HL-60/S4 treated with retinoic acid at 250 ng/mL for 4 days and 3 days (cell line): Measurements from ENCODE around the gene ABL2.
"Not testable (repeated sequence)": the region's sequence is repeated elsewhere in the genome, so short reads cannot be mapped to it uniquely, and the experiment has no call there.

ENCODE experiments used
- in situ Hi-C: fragments of 300-500 bp; cut with MboI; formaldehyde crosslinking; loops from 2 replicates; pipeline ENCODE4 v1.7.0; 2022; ENCODE audit warnings: low sequenced_read_pairs

Gene ABL2

DNA sequence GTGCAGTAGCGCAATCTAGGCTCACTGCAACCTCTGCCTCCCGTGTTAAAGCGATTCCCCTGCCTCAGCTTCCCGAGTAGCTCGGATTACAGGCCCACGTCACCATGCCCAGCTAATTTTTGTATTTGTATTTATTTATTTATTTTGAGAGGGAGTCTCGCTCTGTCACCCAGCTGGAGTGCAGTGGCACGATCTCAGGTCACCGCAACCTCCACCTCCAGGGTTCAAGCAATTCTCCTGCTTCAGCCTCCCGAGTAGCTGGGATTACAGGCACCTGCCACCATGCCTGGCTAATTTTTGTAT is 59.1 kb downstream of the ABL2 start:
- in situ Hi-C loops: not testable (repeated sequence)

DNA sequence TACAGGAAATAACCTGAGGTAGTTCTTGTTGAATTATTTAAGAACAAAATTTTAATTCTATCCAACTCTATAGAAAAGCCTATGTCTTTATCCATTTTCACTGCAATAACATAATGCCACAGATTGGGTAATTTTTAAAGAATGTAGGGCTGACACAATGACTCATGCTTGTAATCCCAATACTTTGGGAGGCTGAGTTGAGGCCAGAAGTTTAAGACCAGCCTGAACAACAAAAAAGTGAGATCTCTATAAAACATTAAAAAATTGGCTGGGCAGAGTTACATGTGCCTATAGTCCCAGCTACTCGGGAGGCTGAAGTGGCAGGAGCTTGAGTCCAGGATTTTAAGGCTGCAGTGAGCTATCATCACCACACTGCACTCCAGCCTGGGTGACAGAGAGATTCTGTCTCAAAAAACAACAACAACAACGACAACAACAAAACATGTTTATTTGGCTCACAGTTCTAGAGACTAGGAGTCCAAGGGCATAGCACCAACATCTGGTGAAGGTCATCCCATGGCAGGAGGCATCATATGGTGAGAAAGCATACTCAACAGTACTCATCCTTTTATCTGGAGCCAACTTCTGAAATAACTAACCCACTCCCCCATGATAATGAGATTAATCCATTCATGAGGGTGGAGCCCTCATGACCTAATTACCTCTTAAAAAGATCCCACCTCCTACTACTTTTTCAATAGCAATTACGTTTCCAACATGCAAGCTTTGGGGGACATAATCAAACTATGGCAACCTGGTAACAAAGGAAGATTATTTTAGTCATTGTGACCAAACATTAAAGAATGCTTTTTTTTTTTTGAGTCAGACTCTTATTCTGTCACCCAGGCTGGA is 59.6 kb downstream of the ABL2 start:
- in situ Hi-C loops: no loop called here

DNA sequence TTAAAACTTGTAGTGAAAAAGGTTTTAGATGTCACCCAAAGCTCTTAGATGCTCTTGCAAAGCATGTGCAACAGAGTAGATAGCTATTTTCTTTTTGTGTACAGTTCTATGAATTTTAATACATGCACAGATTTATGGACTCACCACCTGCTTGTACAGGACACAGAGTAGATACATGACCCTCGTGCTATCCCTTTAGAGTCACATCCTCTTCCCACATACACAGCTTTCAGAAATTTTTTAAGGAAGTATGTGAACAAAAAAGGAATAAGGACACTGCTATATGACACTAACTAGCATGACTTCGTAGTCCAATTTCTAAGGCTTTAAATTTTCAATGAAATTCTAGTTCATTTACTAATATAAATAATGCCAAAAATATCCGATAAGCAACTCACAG is 60.9 kb downstream of the ABL2 start:
- in situ Hi-C loops: no loop called here

DNA sequence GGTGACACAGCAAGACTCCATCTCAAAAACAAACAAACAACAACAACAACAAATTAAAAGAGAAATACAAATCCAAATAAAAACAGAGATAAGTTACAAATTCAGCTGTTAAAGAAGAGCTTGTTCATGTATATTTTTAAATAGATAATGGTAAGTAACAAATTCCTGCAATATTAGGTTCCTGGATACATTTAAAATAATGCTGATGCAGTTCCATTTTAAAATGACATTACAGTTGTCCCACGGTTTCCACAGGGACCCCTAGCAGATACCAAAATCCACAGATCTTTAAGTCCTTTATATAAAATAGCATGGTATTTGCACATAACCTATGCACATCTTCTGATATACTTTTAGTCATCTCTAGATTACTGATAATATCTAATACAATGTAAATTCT is 61.5 kb downstream of the ABL2 start:
- in situ Hi-C loops: no loop called here

DNA sequence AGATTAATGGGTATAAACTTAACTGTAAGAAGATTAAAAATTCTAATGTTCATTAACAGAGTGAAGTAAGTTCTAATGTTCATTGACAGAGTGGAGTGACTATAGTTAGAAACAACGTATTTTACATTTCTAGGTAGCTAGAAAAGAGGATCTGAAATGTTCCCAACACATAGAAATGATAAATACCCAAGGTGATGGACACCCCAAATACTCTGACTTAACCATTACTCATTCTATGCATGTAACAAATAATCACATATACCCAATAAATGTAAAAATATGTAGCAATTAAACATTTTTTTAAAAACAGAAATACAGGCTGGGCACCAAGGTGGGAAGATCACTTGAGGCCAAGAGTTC is 62.1 kb downstream of the ABL2 start:
- in situ Hi-C loops: no loop called here

DNA sequence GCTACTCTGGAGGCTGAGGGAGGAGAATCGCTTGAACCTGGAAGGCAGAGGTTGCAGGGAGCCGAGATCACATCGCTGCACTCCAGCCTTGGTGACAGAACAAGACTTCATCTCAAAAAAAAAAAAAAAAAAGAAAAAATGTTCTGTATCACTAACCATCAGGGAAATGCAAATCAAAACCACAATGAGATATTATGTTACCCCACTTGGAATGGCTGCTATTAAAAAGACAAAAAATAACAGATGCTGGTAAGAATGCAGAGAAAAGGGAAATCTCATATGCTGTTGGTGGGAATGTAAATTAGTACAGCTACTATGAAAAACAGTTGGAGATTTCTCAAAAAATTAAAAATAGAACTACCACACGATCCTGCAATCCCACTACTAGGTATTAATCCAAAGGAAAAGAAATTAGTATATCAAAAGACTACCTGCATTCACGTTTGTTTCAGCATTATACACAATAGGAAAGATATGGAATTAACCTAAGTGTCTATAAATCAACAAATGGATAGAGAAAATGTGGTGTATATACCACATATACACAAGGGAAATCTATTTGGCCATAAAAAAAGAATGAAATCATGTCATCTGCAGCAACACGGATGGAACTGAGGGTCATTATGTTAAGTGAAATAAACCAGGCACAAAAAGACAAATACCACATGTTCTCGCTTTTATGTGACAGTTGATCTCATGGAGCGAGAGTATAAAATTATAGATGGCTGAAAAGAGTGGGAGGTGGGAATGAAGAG is 62.6 kb downstream of the ABL2 start:
- in situ Hi-C loops: no loop called here

DNA sequence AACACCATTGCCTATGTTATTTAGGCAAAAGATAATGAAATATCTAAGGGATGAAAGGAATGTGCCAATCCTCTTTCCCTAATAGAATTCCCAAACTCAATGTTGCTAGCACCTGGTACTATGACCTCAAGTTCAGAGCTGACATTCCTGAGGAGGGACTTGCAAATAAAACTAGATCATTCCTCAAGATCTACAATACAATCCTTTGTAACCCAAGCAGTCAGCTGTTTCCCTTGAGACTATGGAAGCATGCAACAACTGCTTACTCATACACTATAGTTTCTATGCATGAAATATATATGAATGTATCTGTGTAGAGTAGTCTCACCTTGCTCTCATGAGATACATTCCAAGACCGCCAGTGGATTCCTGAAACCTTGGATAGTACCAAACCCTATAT is 65.0 kb downstream of the ABL2 start:
- in situ Hi-C loops: no loop called here

DNA sequence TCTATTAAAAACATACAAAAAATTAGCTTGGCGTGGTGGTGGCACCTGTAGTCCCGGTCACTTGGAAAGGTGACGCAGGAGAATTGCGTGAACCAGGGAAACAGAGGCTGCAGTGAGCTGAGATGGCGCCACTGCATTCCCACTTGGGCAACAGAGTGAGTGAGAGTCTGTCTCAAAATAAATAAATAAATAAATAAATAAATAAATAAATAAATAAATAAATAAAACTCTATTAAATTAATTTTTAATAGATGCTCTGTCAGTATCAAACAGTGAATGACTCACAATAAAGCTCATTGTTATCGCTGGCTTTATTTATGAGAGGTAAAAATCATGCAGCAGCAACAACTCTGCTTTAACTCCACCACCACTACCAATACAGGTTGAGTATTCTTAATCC is 72.8 kb downstream of the ABL2 start:
- in situ Hi-C loops: no loop called here

DNA sequence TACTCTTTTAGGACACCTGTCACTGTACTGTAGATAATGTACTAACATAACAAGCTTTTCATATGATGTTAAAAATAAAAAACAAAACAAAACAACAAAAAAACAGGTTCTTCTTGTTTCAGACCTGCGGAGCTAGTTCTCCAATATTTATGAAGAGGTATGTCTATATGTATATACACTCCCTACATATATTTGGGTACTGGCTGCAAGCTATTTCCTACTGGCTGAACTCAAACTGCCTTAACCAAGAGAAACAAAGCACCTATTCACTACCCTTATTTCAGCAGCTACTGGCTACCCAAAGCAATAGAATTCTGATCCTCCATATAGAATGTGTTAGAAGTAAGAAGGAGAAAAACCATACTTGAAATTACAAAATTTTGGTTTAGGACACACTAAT is 73.5 kb downstream of the ABL2 start:
- in situ Hi-C loops: no loop called here

DNA sequence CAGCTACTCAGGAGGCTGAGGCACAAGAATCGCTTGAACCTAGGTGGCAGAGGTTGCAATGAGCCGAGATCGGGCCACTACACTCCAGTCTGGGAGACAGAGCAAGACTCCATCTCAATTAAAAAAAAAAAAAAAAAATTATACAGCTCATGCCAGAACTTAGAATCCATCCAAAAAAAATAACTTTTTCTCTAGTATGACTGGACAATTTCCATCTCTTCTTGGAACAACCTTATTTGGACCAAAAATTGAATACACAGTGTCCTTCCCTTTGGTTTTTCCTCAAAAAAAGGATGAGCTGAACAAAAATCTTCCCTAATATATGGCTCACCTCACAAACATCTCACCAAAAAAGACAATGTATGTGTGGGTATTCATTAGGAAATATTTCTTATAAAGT is 73.9 kb downstream of the ABL2 start:
- in situ Hi-C loops: no loop called here

DNA sequence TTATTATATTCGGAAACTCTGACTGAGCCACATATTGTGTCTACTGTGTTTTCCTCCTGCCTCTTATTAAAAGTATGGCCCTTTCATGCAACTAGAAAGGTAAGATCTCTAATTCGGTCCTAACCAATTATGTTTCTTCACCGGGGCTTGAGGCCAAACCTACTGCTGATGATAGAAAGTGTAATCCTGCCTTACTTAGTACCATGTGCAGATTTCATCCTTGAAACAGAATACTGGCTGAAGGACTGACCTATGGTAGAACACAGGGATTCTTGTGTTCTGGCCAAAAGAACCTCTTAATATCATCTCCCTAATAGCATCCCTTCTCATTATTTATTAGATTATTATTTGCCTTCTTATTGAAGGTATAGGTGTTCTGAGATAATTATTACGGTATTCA is 75.0 kb downstream of the ABL2 start:
- in situ Hi-C loops: no loop called here

DNA sequence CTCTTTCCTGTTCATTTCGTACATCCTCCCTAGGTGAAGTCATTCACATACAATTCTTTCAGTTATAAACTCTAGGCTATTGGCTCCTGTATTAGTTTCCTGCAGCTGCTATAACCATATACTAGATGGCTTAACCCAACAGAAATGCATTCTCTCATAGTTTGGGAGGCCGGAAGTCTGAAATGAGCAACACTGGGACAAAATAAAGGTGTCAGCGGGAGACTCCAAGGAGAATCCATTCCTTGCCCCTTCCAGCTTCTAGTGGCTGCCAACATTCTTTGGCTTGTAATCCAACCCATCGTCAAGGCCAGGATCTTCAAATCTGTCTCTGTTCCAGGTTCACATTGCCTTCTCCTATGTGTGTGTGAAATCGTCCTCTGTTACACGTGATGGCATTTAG is 76.3 kb downstream of the ABL2 start:
- in situ Hi-C loops: no loop called here

DNA sequence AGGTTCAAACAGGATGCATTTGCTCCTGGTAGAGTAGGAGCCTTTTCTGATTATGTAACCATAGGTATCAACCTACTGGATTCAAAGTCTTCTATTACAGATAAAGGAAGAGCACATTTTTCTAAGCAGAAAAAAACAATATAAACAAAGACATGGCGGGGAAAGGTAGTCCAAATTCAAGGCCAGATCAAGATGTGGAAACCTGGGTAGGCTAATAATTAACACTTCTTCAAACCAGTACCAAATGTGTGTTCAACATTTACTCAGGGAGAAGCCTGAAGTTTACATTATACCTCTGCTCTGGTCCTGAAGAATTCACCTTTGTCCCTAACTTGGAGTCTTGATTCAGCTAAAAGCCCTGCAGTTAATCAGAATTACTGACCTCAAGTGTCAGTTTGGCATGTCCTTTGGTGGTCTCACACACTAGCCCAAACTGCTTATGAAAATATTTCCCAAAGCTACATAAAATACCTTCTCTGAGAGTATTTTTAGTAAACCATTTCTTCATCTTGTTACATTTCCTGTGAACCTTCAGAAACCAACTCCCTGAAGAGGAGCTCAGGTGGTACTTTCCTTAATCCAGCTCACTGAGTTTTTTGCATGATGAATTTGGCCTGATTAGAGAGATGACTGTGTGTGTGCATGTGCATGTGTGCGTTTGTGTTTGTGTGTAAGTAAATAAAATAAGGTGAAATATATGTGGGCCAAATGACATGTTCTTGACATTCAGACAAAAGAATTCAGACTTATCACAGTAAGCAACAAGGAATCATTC is 77.4 kb downstream of the ABL2 start:
- in situ Hi-C loops: no loop called here

DNA sequence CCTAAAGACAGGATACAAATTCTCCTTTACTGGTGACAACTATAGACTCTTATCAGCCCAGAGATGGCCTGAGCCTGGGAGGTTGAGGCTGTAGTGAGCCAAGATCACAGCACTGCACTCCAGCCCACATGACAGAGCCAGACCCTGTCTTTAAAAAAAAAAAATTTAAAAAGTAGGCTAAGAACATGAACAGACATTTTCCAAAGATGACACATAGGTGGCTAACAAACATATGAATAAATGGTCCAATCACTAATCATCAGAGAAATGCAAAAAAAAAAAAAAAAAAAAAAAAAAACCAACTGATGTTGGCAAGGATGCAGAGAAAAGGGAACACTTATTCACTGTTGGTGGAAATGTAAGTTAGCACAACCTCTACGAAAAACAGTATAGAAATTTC is 82.6 kb downstream of the ABL2 start:
- in situ Hi-C loops: no loop called here

DNA sequence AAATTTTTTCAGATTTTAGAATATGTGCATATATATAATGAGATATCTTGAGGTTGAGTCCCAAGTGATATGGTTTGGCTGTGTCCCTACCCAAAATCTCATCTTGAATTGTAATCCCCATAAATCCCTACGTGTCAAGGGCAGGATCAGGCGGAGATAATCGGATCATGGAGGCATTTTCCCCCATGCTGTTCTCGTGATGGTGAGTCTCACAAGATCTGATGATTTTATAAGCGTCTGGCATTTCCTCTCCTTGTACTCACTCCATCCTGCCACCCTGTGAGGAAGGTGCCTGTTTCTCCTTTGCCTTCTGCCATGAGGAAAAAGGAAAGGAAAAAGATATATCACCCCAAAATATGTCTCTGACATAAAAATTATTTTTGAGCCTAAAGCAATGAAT is 83.0 kb downstream of the ABL2 start:
- in situ Hi-C loops: no loop called here

DNA sequence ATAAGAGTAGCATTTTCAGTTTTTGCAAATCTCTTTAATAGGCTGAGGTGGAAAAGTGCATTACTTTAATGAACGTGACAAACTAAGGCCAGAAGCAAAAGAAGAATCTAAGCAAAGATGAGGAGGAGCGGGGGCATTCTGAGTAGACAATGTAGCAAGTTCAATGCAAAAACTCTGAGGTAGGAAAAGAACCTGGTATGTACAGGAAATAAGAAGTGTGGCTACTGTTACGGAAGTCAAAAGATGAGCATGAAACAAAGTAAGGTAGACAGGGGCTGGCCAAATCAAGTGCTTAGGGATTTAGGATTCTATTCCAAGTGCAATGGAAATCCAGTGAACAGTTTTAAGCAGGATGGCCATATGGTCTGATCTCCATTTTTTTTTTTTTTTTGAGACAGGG is 84.0 kb downstream of the ABL2 start:
- in situ Hi-C loops: no loop called here

DNA sequence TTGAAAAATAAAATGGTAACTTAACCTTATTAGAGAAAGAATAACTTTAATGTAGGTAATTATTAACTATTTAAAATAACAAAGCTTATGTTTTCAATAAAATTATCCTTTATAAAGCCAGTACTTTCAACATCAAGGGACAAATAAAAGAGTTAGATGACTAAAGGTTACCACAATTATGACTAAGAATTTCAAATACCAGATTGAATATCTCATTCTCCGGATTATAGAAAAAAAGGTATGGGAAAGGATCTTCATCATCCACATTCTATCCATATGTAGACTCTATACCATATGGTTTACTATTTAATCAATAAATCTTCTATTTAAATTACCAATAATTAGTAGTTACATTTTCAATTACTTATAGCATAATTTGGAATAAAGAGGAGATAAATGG is 84.9 kb downstream of the ABL2 start:
- in situ Hi-C loops: no loop called here

DNA sequence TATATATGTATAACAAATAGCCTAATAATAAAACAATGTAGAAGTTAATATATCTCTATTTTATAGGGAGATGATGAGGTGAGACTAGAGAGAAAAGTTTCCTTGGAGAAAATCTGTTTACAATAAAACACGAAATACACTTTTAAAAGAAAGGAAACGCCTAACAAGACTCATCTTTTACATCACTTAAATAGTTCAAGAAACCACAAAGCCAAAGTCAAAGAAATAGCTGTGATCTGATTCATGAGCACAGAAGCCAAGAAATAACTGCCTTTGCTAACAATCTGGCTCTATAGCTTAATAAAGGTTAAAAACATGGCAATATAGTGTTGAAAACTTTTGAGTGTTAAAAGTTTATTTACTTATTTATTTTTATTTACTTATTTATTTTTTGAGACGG is 86.2 kb downstream of the ABL2 start:
- in situ Hi-C loops: no loop called here

DNA sequence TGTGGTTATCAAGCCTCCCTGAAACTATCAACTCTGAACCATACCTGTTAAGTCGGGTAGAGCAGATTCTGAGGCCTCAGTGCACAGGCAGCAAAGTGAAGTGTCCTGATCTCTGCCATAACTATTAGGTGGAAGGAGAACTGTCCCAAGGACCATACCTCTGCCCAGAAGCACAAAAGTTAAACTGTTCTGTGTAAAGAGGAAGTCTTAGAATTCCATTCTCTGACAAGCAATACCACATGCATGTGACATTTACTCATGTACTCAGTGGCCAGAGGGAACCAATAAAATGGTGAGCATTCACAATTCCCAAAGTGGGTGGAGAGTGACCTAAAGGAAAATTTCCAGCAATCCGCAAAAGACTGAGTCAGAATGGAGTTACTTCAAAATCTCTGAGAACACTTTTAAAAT is 86.6 kb downstream of the ABL2 start:
- in situ Hi-C loops: no loop called here

DNA sequence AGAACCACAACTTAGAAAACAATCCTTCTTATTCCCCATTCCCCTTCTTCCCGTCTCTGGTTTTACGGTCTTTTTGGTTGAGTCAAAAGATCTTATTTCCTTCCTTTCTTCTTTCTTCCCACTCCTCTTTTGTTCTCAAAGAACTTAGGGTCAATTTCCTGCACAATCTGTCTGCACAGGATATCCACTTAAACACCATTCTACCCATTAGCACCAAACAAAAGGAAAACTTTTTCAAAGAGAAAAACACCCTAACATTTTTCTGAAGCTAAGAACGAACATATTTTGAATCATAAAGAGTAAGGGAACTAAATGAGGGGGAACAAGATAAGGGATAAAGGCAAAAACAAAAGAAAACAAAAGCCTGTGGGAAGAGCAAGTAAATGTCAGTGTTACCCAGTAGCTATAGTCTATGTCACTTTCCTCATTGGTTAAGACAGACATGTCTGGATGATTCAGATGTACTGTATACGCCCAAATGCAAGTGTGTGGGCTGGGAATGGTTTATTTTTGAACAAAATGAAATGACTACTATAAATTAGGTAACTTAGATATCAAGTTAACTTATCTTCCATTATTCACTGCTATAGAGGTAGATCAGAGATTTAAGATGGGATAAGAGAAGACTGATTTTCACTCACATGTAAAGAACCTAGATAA is 87.8 kb downstream of the ABL2 start:
- in situ Hi-C loops: no loop called here

DNA sequence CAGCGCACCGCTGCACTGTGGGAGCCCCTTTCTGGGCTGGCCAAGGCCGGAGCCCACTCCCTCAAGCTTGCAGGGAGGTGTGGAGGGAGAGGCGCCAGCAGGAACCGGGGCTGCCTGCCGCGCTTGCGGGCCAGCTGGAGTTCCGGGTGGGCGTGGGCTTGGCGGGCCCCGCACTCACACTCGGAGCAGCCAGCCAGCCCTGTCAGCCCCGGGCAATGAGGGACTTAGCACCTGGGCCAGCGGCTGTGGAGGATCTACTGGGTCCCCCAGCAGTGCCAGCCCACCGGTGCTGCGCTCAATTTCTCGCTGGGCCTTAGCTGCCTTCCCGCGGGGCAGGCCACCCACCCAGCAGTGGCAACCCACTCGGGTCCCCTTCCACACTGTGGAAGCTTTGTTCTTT is 90.7 kb downstream of the ABL2 start:
- in situ Hi-C loops: not testable (repeated sequence)
